HG03025 (cell line): ENCODE results near the gene ESCO1.
"Not testable (repeated sequence)": the region's sequence is repeated elsewhere in the genome, so short reads cannot be mapped to it uniquely, and the experiment has no call there.

ENCODE experiments used
- ATAC-seq: cut with Tn5 transposase; IDR thresholded peaks from one replicate; pipeline ENCODE4 v1.9.1; 2021; ENCODE audit warnings: mild to moderate bottlenecking, moderate library complexity; ENCODE audit not compliant: unreplicated experiment, low FRiP score

ESCO1 gene

DNA sequence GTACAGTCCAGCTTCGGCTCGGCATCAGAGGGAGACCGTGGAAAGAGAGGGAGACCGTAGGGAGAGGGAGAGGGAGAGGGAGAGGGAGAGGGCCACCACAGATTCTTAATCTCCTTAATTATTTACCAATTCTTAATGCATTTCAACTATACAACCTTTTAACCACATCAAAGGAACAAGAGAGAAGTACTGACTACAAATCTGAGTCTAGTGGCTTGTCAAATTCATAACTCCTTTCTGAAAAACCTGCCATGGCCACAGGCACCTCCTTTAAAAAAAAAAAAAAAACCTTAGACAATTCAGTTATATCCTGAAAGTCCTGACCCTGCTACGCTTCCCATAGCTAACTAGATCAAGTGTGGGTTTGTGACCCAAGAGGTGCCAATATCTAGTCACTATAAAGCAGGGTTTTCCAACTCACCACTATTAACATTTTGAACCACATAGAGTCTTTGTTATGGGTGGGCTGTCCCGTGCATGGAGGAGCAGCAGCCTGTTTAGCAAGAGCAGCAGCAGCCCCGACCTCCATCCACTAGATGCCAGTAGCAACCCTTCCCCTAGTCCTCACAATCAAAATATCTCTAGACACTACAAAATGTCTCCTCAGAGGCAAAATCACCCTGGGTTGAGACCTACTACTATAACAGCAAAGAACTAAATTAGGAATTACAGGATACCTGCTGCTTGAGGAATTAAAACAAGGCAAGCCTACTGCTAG lies 6.8 kb downstream of the ESCO1 start:
- ATAC-seq: no peak

DNA sequence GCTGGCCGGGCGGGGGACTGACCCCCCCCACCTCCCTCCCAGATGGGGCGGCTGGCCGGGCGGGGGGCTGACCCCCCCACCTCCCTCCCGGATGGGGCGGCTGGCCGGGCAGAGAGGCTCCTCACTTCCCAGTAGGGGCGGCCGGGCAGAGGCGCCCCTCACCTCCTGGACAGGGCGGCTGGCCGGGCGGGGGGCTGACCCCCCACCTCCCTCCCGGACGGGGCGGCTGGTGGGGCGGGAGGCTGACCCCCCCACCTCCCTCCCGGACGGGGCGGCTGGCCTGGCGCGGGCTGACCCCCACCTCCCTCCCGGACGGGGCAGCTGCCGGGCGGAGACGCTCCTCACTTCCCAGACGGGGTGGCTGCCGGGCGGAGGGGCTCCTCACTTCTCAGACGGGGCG lies 8.1 kb downstream of the ESCO1 start:
- not testable (repeated sequence) for ATAC-seq

DNA sequence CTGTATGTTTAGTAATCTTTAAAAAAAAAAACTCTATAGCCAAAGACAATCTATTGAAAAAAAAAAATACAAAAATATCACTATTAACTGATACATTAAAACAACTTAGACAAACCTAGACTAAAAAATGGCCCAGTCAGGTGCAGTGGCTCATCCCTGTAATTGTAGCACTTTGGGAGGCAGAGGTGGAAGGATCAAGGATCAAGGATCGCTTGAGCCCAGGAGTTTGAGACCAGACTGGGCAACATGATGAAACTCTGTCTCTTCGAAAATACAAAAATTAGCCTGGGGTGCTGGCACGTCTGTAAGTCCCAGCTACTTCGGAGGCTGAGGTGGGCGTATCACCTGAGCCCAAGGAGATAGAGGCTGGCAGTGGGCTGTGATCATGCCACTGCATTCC lies 16.1 kb downstream of the ESCO1 start:
- ATAC-seq: no peak

DNA sequence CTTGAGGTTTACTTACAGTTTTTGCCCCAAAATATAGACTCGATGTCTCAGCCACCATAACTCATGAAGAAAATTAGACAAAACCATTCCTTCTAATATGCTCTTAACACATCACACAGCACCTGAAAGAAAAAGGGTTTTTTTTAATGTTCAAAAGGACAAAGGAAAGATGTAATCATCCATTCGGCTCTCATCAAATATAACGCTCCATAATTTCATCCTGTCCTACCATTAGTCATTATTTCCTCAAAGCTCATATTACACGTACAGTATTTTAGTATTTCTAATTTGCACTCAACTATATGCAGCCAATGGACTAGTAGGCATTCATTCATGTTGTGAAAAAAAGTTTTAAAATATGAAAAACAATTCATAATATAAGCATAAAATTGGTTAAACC lies 24.8 kb downstream of the ESCO1 start:
- ATAC-seq: no peak

DNA sequence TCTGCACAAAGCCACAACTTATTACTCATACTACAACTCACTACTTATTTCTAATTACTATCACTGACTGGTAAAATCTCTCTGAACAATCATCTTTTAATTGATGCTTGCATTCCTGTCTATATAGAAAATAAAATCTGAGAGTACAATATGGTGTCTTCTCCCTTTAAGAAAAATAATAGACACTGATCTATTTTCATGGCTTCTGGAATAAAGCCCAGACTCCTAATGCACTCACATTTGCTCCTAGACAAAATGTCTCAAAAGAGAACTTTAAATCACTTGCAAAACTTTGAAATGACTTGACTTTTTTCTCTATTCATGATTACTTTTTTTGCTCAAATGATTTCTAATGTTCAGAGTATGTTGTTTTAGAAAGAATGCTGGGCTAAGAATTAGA lies 28.7 kb downstream of the ESCO1 start:
- ATAC-seq: no peak

DNA sequence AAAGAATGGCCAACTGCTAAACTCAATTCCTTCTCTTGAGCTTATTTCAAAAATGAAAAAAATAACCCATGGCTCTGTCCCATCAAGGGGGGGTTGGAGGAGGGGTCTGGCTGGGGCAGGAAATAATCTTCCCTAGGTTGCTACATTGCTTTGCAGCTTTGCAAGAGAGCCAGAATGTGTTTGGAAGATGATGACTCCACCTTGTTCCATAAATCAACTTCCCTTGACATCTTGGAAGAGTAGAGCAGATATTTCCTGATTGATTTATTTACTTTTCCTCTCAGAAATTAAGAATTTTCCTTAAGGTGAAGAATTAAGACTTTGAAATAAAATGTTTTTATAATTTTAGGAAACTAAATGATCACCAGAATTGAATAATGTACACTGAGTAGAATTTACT lies 41.3 kb downstream of the ESCO1 start:
- ATAC-seq: no peak

DNA sequence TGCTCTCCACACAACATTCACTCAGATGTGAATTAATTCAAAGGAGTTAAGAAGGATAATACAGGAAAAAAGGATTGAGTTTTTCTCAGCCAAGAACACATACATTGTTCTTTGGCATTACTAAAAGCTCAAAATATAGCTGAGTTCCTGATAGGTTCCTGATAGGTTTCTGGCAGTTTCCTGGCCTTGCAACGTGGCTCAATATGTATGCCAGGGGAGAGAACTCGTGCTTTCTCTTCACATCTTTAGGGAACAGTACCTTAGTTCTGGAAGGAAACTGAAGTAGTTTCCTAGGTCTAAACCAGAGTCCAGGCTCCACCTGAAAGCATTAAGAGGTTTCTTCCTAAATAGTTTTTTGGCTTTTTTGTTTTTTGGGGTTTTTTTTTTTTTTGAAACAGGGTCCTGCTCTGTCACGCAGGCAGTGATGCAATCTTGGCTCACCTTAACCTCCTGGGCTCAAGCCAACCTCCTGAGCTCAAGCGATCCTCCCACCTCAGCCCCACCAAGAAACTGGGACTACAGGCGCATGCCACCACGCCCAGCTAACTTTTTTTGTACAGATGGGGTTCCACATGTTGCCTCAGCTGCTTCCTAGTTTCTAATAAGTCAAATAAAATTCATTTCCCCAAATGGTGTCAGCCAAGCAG lies 42.8 kb downstream of the ESCO1 start:
- ATAC-seq: no peak

DNA sequence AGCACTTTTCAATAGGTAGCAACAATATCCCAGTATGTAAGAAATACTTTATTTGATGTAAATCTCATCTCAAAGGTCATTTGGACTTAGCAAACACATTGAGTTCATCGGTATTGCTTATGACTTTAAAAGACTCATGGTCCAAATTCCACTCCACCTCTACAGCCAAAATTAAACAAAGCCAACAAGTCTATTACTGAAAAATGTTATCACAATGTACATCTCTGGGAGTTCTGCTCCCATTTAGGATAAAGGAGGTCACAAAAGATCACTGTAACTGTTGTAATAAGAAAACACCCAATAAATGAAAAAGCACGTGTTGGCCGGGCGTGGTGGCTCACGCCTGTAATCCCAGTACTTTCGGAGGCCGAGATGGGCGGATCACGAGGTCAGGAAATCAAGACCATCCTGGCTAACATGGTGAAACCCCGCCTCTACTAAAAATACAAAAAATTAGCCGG lies 50.0 kb downstream of the ESCO1 start:
- ATAC-seq: no peak

DNA sequence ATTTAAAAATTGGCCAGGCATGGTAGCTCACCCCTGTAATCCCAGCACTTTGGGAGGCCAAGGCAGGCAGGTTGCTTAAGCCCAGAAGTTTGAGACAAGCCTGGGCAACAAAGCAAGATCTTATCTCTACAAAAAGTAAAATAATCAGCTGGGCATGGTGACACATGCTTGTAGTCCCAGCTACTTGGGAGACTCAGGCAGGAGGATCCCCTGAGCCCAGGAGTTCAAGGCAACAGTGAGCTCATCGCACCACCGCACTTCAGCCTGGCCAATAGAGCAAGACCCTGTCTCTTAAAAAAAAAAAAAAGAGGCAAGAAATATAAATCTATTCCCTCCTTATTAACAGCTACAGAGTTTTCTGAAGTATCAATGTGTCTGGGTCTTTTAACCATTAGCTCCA lies 51.9 kb downstream of the ESCO1 start:
- ATAC-seq: no peak

- no peak for ATAC-seq
Observed at GRCh38 chr18:21546423-21546822, 54.1 kb downstream of the ESCO1 start.

DNA sequence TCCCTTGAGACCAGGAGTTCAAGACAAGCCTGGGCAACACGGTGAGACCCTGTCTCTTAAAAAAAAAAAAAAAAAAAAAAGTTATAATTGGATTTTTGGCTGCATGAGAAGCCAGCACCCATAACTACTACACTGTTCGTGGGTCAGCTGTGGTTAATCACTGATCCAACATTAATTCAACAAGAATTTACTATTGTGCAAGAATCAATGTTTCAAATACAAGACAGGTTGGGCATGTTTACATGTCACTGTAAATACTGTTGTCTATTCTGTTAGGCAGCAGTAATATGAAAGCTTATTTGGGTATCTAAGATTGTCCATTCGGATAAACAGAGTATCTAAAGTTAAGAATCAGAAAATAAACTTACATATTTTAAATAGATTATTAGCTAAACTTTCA lies 62.3 kb downstream of the ESCO1 start:
- ATAC-seq: no peak

- ATAC-seq: no peak
Observed at GRCh38 chr18:21534327-21534726, 66.2 kb downstream of the ESCO1 start.

DNA sequence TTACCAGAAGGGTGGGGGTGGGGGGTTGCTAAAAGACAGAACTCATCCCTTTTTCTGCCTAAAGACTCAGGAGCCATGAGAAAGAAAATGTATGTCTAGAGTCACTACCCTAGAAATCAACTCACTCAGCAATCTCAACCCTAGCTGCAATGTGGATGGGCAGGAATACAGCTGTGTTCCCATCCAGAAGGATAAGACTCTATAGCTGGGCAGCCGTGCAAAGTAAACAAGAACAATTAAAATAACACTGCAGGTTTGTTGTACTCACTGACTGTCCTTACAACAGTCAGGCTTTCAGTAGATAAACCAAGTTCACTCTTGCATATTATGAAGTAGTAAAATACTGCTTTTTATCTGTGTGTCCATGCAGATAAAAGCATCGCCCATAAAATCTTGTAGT lies 74.0 kb downstream of the ESCO1 start:
- no peak for ATAC-seq

DNA sequence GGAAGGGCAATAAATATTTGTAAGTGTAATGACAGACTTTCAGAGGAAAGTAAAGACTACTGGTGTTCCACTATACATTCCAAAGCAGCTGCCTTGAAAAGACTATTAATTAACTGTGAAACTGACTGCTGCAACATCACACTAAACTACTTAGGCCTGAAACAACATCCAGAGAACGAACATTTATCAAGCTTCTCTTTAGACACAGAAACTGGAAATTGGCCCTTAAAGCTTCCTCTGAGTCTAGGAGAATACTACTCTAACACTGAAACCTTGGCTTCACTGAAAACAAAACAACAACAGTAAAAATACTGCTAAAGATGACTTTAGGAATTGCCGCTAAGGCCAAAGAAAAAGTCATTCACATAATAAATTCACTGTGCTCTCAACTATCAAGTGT lies 74.6 kb downstream of the ESCO1 start:
- ATAC-seq: no peak

DNA sequence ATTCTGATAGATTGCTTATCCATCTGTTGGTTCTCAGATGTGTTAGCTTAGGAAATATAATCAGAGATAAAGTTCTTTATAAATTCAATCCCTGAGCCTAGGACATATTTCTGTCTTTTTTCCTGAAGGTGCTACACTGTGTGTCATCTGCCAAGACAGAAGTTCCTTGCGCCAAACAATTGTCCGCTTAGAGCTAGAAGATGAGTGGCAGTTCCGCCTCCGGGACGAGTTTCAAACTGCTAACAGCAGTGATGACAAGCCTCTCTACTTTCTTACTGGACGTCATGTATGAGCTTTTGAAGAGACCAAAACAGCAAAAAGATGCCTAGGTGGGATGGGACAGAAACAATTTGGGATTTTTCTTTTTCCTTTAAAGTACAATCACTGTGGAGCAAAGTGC lies 78.0 kb downstream of the ESCO1 start:
- ATAC-seq: no peak

DNA sequence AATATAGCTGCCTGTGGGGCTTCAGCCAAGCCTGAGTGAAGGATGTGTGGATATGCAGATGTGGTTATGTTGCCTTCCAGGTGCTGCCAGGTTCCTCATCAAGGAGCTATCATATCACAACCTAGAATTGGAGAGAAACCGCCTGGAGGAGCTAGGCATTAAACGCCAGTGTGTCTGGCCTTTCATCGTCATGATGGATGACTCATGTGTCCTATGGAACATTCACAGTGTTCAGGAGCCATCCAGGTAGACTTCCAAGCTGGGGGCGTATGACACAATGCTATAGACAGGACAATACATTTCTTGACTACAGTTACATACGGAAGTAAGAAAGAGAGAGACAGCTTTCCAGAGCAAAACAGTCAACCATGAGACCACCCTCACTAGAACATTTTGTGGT lies 86.8 kb downstream of the ESCO1 start:
- ATAC-seq: no peak

- ATAC-seq: no peak
Observed at GRCh38 chr18:21513292-21513691, 87.2 kb downstream of the ESCO1 start.

DNA sequence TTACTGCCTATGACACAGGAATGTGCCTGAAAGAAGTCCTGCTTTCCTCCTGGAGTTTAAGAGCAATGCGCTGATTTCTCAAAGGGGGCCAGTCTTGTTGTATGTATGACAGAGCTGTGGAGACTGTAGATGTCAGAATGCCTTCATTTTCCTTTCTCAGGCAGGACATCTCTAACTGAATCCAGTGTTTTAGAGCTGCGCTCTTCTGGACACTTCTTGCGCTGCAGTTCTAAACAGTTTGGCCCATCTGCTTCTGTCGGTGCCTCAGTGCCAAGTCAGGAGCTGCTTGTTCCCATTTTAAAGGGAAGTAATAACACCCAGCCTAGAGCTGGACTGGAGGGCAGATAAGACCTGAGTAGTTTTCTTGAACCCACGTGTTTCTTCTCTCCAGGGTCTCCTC lies 91.4 kb downstream of the ESCO1 start:
- no peak for ATAC-seq

GRCh38 chr18:21507913-21508701 lies 92.4 kb downstream of the ESCO1 start:
- no peak for ATAC-seq

DNA sequence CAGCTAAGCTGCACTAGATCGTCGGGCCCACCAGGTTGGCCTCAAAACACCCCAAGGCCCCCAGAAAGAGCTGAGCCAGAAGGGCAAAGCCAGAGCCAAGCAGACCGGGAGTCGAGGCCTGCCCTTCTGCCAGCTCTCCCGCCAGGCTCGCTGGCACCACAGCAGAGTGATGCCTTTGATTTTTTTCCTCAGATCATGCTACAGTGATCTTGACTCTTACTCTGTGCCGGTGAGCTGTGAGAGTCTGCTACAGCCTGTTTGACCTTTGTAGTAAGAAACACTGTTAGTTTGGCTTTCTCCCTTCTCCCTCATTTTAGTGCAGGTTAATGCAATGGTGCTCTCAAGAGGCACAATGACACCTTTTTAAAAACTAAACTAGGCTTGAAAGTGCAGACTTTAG lies 97.8 kb downstream of the ESCO1 start:
- ATAC-seq: no peak

GRCh38 chr18:21499997-21500396 lies 100.5 kb downstream of the ESCO1 start:
- ATAC-seq: no peak
